ENCODE measurements around the gene MYL2. TPM values are rescaled to one million over a fixed set of nuclear protein-coding genes. Genes with fewer than 3 reads are reported as not detected.

Gene MYL2
- total and polyA plus RNA-seq, 4 donors, result 0.22 TPM; not detected in 3

GRCh38 chr12:110948041-110948440 lies 27.7 kb upstream of the MYL2 start (continued):
- TF ChIP-seq REST (IDR thresholded peaks at IDR 0.05) (no peak), NR2F2 (IDR thresholded peaks at IDR 0.05) (no peak), FOXA2 (IDR thresholded peaks at IDR 0.05) (no peak), FOXA1 (IDR thresholded peaks at IDR 0.05) (no peak)
- TF ChIP-seq, protein P1, sequence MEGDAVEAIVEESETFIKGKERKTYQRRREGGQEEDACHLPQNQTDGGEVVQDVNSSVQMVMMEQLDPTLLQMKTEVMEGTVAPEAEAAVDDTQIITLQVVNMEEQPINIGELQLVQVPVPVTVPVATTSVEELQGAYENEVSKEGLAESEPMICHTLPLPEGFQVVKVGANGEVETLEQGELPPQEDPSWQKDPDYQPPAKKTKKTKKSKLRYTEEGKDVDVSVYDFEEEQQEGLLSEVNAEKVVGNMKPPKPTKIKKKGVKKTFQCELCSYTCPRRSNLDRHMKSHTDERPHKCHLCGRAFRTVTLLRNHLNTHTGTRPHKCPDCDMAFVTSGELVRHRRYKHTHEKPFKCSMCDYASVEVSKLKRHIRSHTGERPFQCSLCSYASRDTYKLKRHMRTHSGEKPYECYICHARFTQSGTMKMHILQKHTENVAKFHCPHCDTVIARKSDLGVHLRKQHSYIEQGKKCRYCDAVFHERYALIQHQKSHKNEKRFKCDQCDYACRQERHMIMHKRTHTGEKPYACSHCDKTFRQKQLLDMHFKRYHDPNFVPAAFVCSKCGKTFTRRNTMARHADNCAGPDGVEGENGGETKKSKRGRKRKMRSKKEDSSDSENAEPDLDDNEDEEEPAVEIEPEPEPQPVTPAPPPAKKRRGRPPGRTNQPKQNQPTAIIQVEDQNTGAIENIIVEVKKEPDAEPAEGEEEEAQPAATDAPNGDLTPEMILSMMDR (IDR thresholded peaks at IDR 0.05; ENCODE audit: low read depth, low read length, missing input control), result no peak

GRCh38 chr12:110943373-110943772 lies 23.0 kb upstream of the MYL2 start:
- no peaks in the 10 kb centered on the region for H3K36me3 ChIP-seq (ENCODE audit: control insufficient read depth in 4 of 4, insufficient read depth in 3 of 4, low read depth in 1 of 4, low read length in 3 of 4)
- peaks cover 2 to 11% (median 8%) of the 10 kb centered on the region in 4 donors for H3K9me3 ChIP-seq (ENCODE audit: control insufficient read depth in 4 of 4, low read length in 3 of 4)
- H3K4me1 ChIP-seq (ENCODE audit: control insufficient read depth in 4 of 4, insufficient read depth in 4 of 4, low read length in 3 of 4), result no peaks in the 10 kb centered on the region
- DNase-seq (ENCODE audit: low spot score), result no peak
- H3K4me3 ChIP-seq (ENCODE audit: low read depth in 1 of 3, low read length in 3 of 3), result no peak overlapping the region
- no peaks in the 10 kb centered on the region for H3K27me3 ChIP-seq (ENCODE audit: control insufficient read depth in 4 of 4, insufficient read depth in 4 of 4, low read length in 3 of 4)
- TF ChIP-seq ATF3 (IDR thresholded peaks at IDR 0.05) (no peak), GABPA (IDR thresholded peaks at IDR 0.05 in 1 of 2, conservative IDR thresholded peaks at IDR 0.05 in 1 of 2) (no peak), REST (IDR thresholded peaks at IDR 0.05) (no peak), FOXA1 (IDR thresholded peaks at IDR 0.05) (no peak), FOXA2 (IDR thresholded peaks at IDR 0.05) (no peak), YY1 (IDR thresholded peaks at IDR 0.05) (no peak), HNF4A (conservative IDR thresholded peaks at IDR 0.05) (no peak), RXRA (IDR thresholded peaks at IDR 0.05) (no peak), TAF1 (conservative IDR thresholded peaks at IDR 0.05) (no peak), JUND (IDR thresholded peaks at IDR 0.05) (no peak), SP1 (IDR thresholded peaks at IDR 0.05) (no peak), HNF4G (IDR thresholded peaks at IDR 0.05) (no peak), EGR1 (IDR thresholded peaks at IDR 0.05; ENCODE audit: low read depth in 2 of 2) (no peak), RAD21 (IDR thresholded peaks at IDR 0.05) (no peak), MAX (IDR thresholded peaks at IDR 0.05) (no peak), NR2F2 (IDR thresholded peaks at IDR 0.05) (no peak)
- TF ChIP-seq, protein P1 (IDR thresholded peaks at IDR 0.05; ENCODE audit: low read depth, low read length, missing input control), result no peak
- TF ChIP-seq, protein P2, sequence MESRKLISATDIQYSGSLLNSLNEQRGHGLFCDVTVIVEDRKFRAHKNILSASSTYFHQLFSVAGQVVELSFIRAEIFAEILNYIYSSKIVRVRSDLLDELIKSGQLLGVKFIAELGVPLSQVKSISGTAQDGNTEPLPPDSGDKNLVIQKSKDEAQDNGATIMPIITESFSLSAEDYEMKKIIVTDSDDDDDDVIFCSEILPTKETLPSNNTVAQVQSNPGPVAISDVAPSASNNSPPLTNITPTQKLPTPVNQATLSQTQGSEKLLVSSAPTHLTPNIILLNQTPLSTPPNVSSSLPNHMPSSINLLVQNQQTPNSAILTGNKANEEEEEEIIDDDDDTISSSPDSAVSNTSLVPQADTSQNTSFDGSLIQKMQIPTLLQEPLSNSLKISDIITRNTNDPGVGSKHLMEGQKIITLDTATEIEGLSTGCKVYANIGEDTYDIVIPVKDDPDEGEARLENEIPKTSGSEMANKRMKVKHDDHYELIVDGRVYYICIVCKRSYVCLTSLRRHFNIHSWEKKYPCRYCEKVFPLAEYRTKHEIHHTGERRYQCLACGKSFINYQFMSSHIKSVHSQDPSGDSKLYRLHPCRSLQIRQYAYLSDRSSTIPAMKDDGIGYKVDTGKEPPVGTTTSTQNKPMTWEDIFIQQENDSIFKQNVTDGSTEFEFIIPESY (IDR thresholded peaks at IDR 0.05), result no peak
- WGBS, result 59% methylated on average over 2 of the region's 2 CpGs
- no peak overlapping the region for H3K27ac ChIP-seq (ENCODE audit: low read depth in 1 of 2, low read length in 2 of 2)
- no peak overlapping the region for H3K9ac ChIP-seq (ENCODE audit: low read depth in 1 of 2, low read length in 2 of 2)
